ENCODE results near the gene DIAPH1. TPM values are rescaled to one million over a fixed set of nuclear protein-coding genes. Genes with fewer than 3 reads are reported as not detected.
A peak's percentile ranks its signal among the peaks of the same experiment; 100 is the strongest.

The DIAPH1 gene
- total RNA-seq, 1 experiment from 2014 or later: 117 TPM

DNA sequence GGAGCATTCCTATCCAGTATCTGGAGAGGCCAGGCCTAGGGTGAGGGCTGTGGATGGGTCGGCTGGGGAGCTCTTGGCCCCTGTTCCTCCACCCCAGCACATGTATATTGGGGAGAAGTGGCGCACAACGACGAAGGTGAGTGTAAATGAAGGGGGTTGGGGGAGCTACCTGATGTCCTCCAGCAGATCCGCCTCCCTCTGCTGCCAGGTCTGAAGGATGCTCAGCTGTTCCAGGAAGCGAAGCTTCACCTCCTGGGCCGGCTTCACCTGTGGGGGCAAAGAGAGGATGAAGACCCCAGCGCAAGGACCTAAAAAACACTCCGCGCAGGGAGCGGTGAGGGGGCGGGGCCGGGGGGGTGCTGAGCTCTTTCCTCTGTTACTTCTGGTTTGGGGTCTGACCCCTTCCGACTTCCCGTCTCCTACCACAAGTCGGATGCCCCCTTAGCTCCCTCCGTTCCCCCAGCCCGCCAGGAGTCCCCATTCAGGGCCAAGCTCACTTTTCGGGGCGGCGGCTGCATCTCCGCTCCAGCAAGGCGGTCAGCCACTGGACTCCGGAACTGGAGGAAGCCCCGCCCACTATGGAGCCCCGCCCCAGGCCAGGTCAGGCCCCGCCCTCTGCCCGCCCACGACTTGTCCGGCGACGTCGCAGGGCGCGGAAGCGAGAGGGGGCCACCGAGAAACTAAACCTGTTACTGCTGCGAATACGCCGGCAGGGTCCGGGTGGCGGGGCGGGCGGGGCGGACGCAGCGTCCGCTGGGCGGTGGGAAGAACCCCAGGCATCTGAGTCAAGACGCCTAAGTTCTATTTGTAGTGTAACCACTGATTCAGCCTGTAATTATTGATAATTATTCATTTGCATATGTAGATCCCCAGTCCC is 32.3 kb upstream of the DIAPH1 start, which contains the start of gene FCHSD1:
Gene FCHSD1, minus strand, starts transcription at position 568 of the 877 bp plus-strand sequence. Its CDS starts 50 bp downstream, at position 518.
- no peak within 1 kb of the TSS for H3K56ac ChIP-seq (ENCODE audit: insufficient read length, low read depth, low read length)
- Mint-ChIP-seq H3K9me3 (no peaks in the 10 kb centered on the region), H3K36me3 (ENCODE audit: insufficient read depth in 1 of 3, low read depth in 3 of 3) (peaks cover 21 to 43% (median 27%) of the 10 kb centered on the region in 3 experiments; a peak in 6 of 7 replicates), H3K27me3 (ENCODE audit: low read depth) (peaks cover 7% of the 10 kb centered on the region; the same call in 1 of the 2 replicates), H3K4me1 (peaks cover 19 to 23% of the 10 kb centered on the region in 2 experiments), H3K4me3 (peak within 1 kb of the TSS; percentile 97 to 98), H3K27ac (peak within 1 kb of the TSS; percentile 54 to 98 (median 78); a peak in 6 of 7 replicates)
- no peak; the same call in 2 of the 3 replicates for TF ChIP-seq CTCF (conservative IDR thresholded peaks at IDR 0.05)
- no peak within 1 kb of the TSS for H2BK12ac ChIP-seq (ENCODE audit: insufficient read length, low read depth, low read length)
- H3K4me1 ChIP-seq (ENCODE audit: insufficient read depth, low read length): no peaks in the 10 kb centered on the region; the same call in 1 of the 2 replicates
- H2BK15ac ChIP-seq (ENCODE audit: low read depth, low read length): no peak within 1 kb of the TSS
- H4K91ac ChIP-seq (ENCODE audit: insufficient read length, low read depth, low read length): no peak within 1 kb of the TSS
- H2AK5ac ChIP-seq (ENCODE audit: insufficient read length, low read length): no peak within 1 kb of the TSS
- H3K9me3 ChIP-seq (ENCODE audit: control insufficient read depth, low read depth, low read length): no peaks in the 10 kb centered on the region
- no peak within 1 kb of the TSS for H2BK120ac ChIP-seq (ENCODE audit: low read depth, low read length, poor library complexity, severe bottlenecking)
- H3K4ac ChIP-seq (ENCODE audit: low read depth, low read length): no peak within 1 kb of the TSS
- H3K79me2 ChIP-seq (ENCODE audit: insufficient read depth, low read length): no peaks in the 10 kb centered on the region
- no peaks in the 10 kb centered on the region for H3K79me1 ChIP-seq (ENCODE audit: insufficient read depth, low read depth, low read length, poor library complexity, severe bottlenecking)
- H4K8ac ChIP-seq (replicated peaks; ENCODE audit: insufficient read length, low read depth, low read length): no peak within 1 kb of the TSS
- H3K18ac ChIP-seq (ENCODE audit: insufficient read length, low read depth, low read length): no peak within 1 kb of the TSS
- H3K23ac ChIP-seq (ENCODE audit: insufficient read length, low read depth, low read length): no peak within 1 kb of the TSS
- no peak within 1 kb of the TSS for H3K27ac ChIP-seq (ENCODE audit: insufficient read length, low read depth, low read length)
- peaks cover 8% of the 10 kb centered on the region for H3K23me2 ChIP-seq (ENCODE audit: insufficient read length, low read depth, low read length, poor library complexity, severe bottlenecking)
- no peaks in the 10 kb centered on the region for H3K27me3 ChIP-seq (ENCODE audit: insufficient read depth, low read length)
- WGBS (ENCODE audit: extremely low coverage, insufficient read length, low lambda C conversion rate): no CpG with 5 or more reads among the region's 50 CpGs
- peak within 1 kb of the TSS; percentile 41 for H2AFZ ChIP-seq (ENCODE audit: low read length)
- DNase-seq: peak; percentile 96
- H4K5ac ChIP-seq (ENCODE audit: insufficient read length, low read depth, low read length): no peak within 1 kb of the TSS
- no peak within 1 kb of the TSS for H2BK20ac ChIP-seq (ENCODE audit: low read depth, low read length, poor library complexity, severe bottlenecking)
- H3K4me2 ChIP-seq (ENCODE audit: insufficient read depth, insufficient read length, low read length): peak within 1 kb of the TSS; percentile 74
- H4K20me1 ChIP-seq (ENCODE audit: control insufficient read depth, insufficient read depth, insufficient read length): no peaks in the 10 kb centered on the region
- H3T11ph ChIP-seq (ENCODE audit: low read length): no peak within 1 kb of the TSS
- no peak within 1 kb of the TSS for H2BK5ac ChIP-seq (ENCODE audit: insufficient read length, low read length)
- peak within 1 kb of the TSS; percentile 3 for H3K9ac ChIP-seq (ENCODE audit: extremely low read depth, insufficient read length, low read length)
- no peak within 1 kb of the TSS for H3K14ac ChIP-seq (ENCODE audit: insufficient read depth, low read length)

All from H9 (cell line).